Karpas-422 (cell line): ENCODE data around the gene DPYSL5. TPM values are rescaled to one million over a fixed set of nuclear protein-coding genes. Genes with fewer than 3 reads are reported as not detected.

Source experiments
- DNase-seq: peaks from one replicate; pipeline ENCODE4 v3.0.0-alpha.2; 2015
- H2AFZ ChIP-seq: fragments of 200-600 bp; sonication (generic); 2 replicates; pipeline ENCODE4 v1.6.1; 2014; ENCODE audit warnings: antibody characterized with exemption, low read length, mixed read lengths
- H3K27ac ChIP-seq: fragments of 200-600 bp; sonication (generic); 2 replicates; pipeline ENCODE4 v1.5.1; 2014; ENCODE audit warnings: mild to moderate bottlenecking, low read length, moderate library complexity
- H3K27me3 ChIP-seq: fragments of 200-600 bp; sonication (generic); 2 replicates; pipeline ENCODE4 v1.6.1; 2014; ENCODE audit warnings: low read length, mixed read lengths
- H3K36me3 ChIP-seq: fragments of 200-600 bp; sonication (generic); 2 replicates; pipeline ENCODE4 v1.6.1; 2014; ENCODE audit warnings: low read length, mixed read lengths; ENCODE audit not compliant: insufficient read depth
- H3K4me1 ChIP-seq: fragments of 200-600 bp; sonication (generic); 2 replicates; pipeline ENCODE4 v1.6.1; 2014; ENCODE audit warnings: mild to moderate bottlenecking, low read length, mixed read lengths
- H3K4me2 ChIP-seq: fragments of 200-600 bp; sonication (generic); 2 replicates; pipeline ENCODE4 v1.6.1; 2014; ENCODE audit warnings: low read length, low read depth, mild to moderate bottlenecking; ENCODE audit not compliant: poor library complexity, severe bottlenecking
- H3K4me3 ChIP-seq: fragments of 200-600 bp; sonication (generic); 2 replicates; pipeline ENCODE4 v1.5.1; 2014; ENCODE audit warnings: mild to moderate bottlenecking, antibody characterized with exemption, low read length, mixed read lengths
- H3K79me2 ChIP-seq: fragments of 200-600 bp; sonication (generic); 2 replicates; pipeline ENCODE4 v1.6.1; 2014; ENCODE audit warnings: mild to moderate bottlenecking, low read length, mixed read lengths
- H3K9ac ChIP-seq: fragments of 200-600 bp; sonication (generic); 2 replicates; pipeline ENCODE4 v1.6.0; 2014; ENCODE audit warnings: low read length
- H3K9me2 ChIP-seq: fragments of 200-600 bp; sonication (generic), shearing (Covaris generic); replicated peaks from 2 replicates; pipeline ENCODE4 v1.6.0; 2014; ENCODE audit warnings: mild to moderate bottlenecking, low read length, moderate library complexity; ENCODE audit not compliant: insufficient read depth
- H3K9me3 ChIP-seq: fragments of 300-700, 200-600 bp; sonication (generic); 2 replicates; pipeline ENCODE4 v1.6.1; 2014; ENCODE audit warnings: low read length, mixed read lengths
- H4K20me1 ChIP-seq: fragments of 200-600 bp; sonication (generic); 2 replicates; pipeline ENCODE4 v1.6.1; 2014; ENCODE audit warnings: mild to moderate bottlenecking, antibody characterized with exemption, low read length, low read depth; ENCODE audit not compliant: insufficient read depth
- total RNA-seq: library from RNA; depleted of rRNA; stranded (reverse); fragments of >200 nt; shearing (Covaris generic); gene quantifications from 2 replicates; pipeline ENCODE4 v1.2.3, GENCODE V29; 2014; ENCODE audit warnings: low replicate concordance

Gene DPYSL5
- total RNA-seq, 1 experiment from 2014 or later, result not detected

DNA sequence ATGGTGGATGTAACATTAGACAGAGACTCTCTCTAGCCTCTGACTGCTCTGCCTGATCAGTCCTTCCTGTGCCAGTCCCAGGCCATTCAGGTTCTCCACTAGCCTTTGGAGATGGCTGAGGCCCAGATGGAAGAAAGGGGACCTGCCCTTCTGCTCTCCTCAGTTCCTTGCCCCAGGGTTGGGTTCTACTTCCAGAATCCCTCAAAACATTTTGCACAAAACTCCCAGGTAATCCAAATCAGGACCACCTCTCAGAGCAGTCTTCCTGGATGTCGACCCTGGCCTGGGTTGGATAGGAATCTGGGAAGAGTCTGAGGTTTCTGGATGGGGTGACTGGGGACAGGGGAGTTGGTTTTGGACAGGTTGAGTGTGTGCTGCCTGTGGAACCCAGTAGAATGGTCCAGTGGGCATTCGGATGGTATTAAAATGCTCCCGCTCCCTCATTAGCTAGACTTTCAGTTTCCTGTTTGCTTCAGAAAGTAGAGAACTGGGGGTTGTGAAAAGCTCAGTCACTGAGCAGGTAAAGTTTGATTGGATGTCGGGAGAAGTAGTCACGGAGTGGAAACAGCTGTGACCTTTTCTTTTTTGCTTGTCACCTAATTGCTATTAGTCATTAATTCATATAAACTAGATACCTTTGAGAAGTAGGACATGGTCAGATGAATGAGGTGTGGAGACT is 37.9 kb downstream of the DPYSL5 start:
- no peak overlapping the region for H3K4me3 ChIP-seq
- H4K20me1 ChIP-seq, result no peaks in the 10 kb centered on the region
- no peak overlapping the region for H2AFZ ChIP-seq
- no peak overlapping the region for H3K9ac ChIP-seq
- H3K36me3 ChIP-seq, result no peaks in the 10 kb centered on the region
- no peaks in the 10 kb centered on the region for H3K9me3 ChIP-seq
- no peak for DNase-seq
- no peaks in the 10 kb centered on the region for H3K9me2 ChIP-seq
- H3K27ac ChIP-seq, result no peak overlapping the region
- H3K4me2 ChIP-seq, result no peak overlapping the region
- H3K4me1 ChIP-seq, result peaks cover 28% of the 10 kb centered on the region
- H3K27me3 ChIP-seq, result no peaks in the 10 kb centered on the region
- no peaks in the 10 kb centered on the region for H3K79me2 ChIP-seq

DNA sequence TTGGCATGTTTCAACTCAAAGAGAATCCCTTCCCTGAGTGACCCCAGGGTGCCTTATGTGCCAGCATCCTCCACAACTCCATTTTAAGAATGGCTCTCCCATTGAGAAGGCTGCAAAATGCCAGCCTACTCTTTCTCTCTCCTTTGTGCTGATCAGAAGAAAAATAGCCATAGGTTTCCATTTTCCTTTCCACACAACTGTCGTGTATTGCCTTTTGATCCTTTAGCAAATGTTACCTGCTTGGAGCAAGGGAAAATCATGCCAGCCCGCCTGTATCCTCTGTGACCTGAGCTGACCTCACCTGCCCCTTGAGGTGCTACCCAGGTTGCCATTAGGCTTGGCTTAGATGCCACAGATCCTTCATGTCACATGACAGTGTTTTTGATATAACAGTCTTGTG is 38.8 kb downstream of the DPYSL5 start:
- Histone ChIP-seq H3K4me2 (peak overlapping the region; percentile 29), H3K27ac (no peak overlapping the region), H3K4me3 (no peak overlapping the region), H3K27me3 (no peaks in the 10 kb centered on the region), H3K36me3 (no peaks in the 10 kb centered on the region), H4K20me1 (no peaks in the 10 kb centered on the region), H3K4me1 (peaks cover 29% of the 10 kb centered on the region), H3K9me3 (no peaks in the 10 kb centered on the region), H3K79me2 (no peaks in the 10 kb centered on the region), H3K9ac (no peak overlapping the region), H3K9me2 (no peaks in the 10 kb centered on the region), H2AFZ (no peak overlapping the region)
- DNase-seq, result no peak

DNA sequence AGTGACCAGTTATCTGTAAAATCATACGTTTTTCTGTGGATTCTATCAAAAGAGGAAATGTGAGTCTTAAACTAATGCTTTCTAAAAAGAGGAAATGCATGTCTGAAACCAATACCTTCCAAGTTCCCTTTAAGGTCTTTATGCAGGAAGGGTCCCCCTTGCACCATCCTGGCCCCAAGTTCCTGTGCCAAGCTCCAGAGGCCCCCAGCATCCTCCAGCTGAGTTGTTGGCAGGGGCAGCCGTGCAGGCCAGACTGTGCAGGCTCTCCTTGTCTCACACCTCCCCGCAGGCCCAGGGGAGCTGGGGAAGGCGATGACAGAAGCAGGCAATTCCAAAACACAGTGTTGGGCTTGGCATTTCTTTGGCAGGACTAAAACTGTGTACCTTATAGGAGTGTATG is 39.2 kb downstream of the DPYSL5 start:
- Histone ChIP-seq H3K4me2 (peak overlapping the region; percentile 29), H3K27me3 (no peaks in the 10 kb centered on the region)

DNA sequence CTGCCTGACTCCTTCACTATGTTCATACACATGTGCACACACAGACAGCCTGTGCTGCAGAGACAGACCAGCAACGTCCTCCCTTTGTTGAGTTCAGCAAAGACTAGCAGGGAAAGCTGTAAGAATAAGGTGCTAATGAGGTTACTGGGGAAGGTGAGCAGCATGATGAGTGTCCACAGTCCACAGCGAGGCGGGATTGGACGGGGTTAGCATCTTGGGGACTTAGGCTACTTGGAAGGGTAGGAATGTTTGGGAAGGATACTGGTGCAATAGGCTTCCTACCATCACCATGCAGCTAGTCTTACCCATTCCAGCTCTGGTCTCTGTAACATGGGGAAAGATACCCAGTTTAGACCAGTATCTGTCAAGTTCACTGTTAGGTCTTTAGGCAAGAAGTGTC is 41.9 kb downstream of the DPYSL5 start:
- no peak for DNase-seq
- Histone ChIP-seq H4K20me1 (no peaks in the 10 kb centered on the region), H3K79me2 (no peaks in the 10 kb centered on the region), H2AFZ (no peak overlapping the region; the same call in 1 of the 2 replicates), H3K9me2 (no peaks in the 10 kb centered on the region), H3K4me2 (peak overlapping the region; percentile 52), H3K27ac (no peak overlapping the region), H3K27me3 (no peaks in the 10 kb centered on the region), H3K4me1 (peaks cover 32% of the 10 kb centered on the region), H3K9ac (peak overlapping the region; percentile 18), H3K9me3 (no peaks in the 10 kb centered on the region), H3K4me3 (no peak overlapping the region; the same call in 1 of the 2 replicates), H3K36me3 (no peaks in the 10 kb centered on the region)

More for the DNA sequence above, 39.2 kb downstream of the DPYSL5 start:
- Histone ChIP-seq H2AFZ (no peak overlapping the region), H3K4me1 (peaks cover 29% of the 10 kb centered on the region), H3K27ac (no peak overlapping the region), H3K36me3 (no peaks in the 10 kb centered on the region), H3K9me2 (no peaks in the 10 kb centered on the region), H3K9ac (no peak overlapping the region), H3K79me2 (no peaks in the 10 kb centered on the region), H3K4me3 (no peak overlapping the region), H3K9me3 (no peaks in the 10 kb centered on the region), H4K20me1 (no peaks in the 10 kb centered on the region)
- peak; percentile 72 for DNase-seq

DNA sequence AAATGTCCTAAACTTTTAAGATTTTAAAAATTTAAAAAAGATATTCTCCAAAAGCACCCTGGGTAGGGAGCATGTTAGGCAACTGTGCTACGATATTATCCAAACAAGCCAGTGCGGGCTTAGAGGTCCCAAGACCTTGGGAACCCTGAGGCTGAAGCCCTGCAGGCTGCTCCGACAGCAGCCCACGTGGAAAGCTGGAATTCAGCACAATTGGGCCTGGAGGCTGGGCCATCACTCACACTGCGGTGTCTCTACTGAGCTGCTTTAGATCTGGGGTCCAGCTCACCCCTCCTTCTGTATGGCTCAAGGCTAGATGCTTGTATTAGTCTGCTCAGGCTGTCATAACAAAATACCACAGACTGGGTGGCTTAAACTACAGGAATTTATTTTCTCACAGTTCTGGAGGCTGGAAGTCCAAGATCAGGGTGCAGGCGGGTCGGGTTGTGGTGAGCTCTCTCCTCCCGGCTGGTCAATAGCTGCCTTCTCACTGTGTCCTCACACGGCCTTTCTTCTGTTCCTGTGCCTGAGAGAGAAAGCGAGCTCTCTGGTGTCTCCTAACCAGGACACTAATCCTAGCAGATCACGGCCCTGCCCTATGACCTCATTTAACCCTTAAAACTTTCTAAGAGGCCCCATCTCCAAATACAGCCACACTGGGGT is 42.5 kb downstream of the DPYSL5 start:
- no peak for DNase-seq
- no peak overlapping the region for H3K9ac ChIP-seq
- no peaks in the 10 kb centered on the region for H4K20me1 ChIP-seq
- no peaks in the 10 kb centered on the region; the same call in 1 of the 2 replicates for H3K27me3 ChIP-seq
- H3K9me3 ChIP-seq, result no peaks in the 10 kb centered on the region
- no peak overlapping the region for H2AFZ ChIP-seq
- no peaks in the 10 kb centered on the region for H3K79me2 ChIP-seq
- peak overlapping the region; percentile 52 for H3K4me2 ChIP-seq
- H3K4me1 ChIP-seq, result peaks cover 32% of the 10 kb centered on the region
- no peak overlapping the region for H3K4me3 ChIP-seq
- no peaks in the 10 kb centered on the region for H3K9me2 ChIP-seq
- H3K36me3 ChIP-seq, result no peaks in the 10 kb centered on the region
- no peak overlapping the region for H3K27ac ChIP-seq

DNA sequence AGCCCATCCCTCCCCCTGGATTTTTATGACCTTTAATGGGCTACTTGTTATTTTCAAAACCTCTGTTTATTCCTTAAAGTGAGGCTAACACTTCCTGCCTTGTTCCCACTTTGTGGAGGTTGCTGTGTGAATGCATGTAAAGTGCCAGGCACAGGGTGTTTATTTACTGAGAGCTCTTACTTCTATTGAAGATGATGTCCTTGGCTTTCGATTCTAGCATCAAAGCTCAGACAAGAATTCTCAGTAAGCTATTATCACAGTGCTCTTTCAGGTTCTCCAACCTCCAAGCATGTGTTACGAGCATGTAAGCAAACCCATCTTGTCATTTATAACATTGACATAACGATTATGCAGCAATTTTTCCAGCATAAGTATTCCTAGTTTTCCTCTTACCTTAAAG is 44.2 kb downstream of the DPYSL5 start:
- H3K9me3 ChIP-seq, result no peaks in the 10 kb centered on the region

DNA sequence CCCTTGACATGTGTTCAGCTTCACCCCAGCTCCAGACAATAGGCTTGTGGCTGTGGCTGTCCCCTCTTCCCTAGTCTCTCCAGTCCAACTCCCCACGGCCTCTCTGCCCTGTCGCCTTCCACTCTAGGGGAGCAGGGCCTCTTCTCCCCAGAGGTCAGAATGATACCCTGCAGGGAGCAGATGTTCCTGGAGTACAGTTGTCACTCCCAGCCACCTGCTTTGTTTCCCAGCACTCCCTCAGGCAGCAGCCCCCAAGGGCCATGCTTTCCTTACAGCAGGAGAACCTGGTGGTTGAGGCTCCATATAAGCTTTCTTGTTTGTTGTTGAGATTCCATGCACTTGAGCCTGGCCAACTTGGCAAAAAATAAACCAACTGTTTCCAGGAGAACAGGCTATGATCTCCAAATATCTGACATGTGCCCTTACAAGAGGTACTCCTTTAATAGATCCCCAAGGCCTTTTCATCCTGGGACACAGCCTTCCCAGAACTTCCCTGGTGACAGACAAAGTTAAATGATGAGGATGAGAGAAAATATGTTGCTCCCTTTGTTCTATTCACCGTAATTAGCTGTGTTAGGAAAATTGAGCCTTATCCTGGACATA is 45.1 kb downstream of the DPYSL5 start:
- no peak overlapping the region for H3K27ac ChIP-seq
- no peaks in the 10 kb centered on the region; the same call in 1 of the 2 replicates for H3K27me3 ChIP-seq
- no peaks in the 10 kb centered on the region for H3K79me2 ChIP-seq
- no peak for DNase-seq
- no peaks in the 10 kb centered on the region for H3K9me2 ChIP-seq
- peaks cover 4% of the 10 kb centered on the region; the same call in 1 of the 2 replicates for H3K36me3 ChIP-seq
- H2AFZ ChIP-seq, result no peak overlapping the region
- H3K4me2 ChIP-seq, result no peak overlapping the region
- H4K20me1 ChIP-seq, result no peaks in the 10 kb centered on the region
- no peak overlapping the region for H3K4me3 ChIP-seq
- H3K9ac ChIP-seq, result no peak overlapping the region
- H3K9me3 ChIP-seq, result peaks cover 5% of the 10 kb centered on the region
- H3K4me1 ChIP-seq, result peaks cover 18% of the 10 kb centered on the region

More for the DNA sequence above, 44.2 kb downstream of the DPYSL5 start:
- Histone ChIP-seq H3K27me3 (no peaks in the 10 kb centered on the region; the same call in 1 of the 2 replicates), H3K9me2 (no peaks in the 10 kb centered on the region), H2AFZ (no peak overlapping the region), H3K27ac (no peak overlapping the region), H3K4me2 (no peak overlapping the region), H3K79me2 (no peaks in the 10 kb centered on the region), H4K20me1 (no peaks in the 10 kb centered on the region), H3K9ac (no peak overlapping the region), H3K4me1 (peaks cover 25% of the 10 kb centered on the region), H3K36me3 (no peaks in the 10 kb centered on the region), H3K4me3 (no peak overlapping the region)
- no peak for DNase-seq

DNA sequence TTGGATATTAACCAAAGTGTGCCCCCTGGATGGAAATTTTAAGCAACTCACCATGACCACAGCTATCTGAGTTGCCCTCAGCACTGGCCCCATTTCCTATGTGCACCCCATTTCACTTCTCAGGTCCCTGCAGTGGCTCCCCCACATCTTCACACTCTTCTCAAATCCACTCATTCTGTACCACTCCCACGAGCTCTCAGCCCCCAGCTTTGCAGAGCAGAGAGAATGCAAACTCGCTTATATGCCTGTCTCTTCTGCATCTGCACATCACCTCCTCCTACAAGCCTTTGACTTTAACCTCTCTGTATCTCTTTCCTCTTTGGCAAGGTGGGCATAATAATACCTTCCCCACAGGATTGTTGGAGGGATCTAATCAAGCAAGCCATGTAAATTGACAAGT is 46.2 kb downstream of the DPYSL5 start:
- peaks cover 4% of the 10 kb centered on the region; the same call in 1 of the 2 replicates for H3K36me3 ChIP-seq
- DNase-seq, result no peak
- no peak overlapping the region for H3K4me3 ChIP-seq
- H4K20me1 ChIP-seq, result no peaks in the 10 kb centered on the region
- H3K4me2 ChIP-seq, result no peak overlapping the region
- no peaks in the 10 kb centered on the region for H3K9me2 ChIP-seq
- no peak overlapping the region for H3K9ac ChIP-seq
- no peak overlapping the region for H2AFZ ChIP-seq
- no peak overlapping the region for H3K27ac ChIP-seq
- H3K27me3 ChIP-seq, result no peaks in the 10 kb centered on the region; the same call in 1 of the 2 replicates
- no peaks in the 10 kb centered on the region for H3K79me2 ChIP-seq
- peaks cover 18% of the 10 kb centered on the region for H3K4me1 ChIP-seq
- peaks cover 5% of the 10 kb centered on the region for H3K9me3 ChIP-seq
